OCI-M2 (cell line): ENCODE results near the gene TLL1.

ENCODE experiments used
- DNase-seq: peaks from one replicate; lab custom pipeline; 2025; ENCODE audit not compliant: unreplicated experiment; lab: John Stamatoyannopoulos, UW

Gene TLL1

DNA sequence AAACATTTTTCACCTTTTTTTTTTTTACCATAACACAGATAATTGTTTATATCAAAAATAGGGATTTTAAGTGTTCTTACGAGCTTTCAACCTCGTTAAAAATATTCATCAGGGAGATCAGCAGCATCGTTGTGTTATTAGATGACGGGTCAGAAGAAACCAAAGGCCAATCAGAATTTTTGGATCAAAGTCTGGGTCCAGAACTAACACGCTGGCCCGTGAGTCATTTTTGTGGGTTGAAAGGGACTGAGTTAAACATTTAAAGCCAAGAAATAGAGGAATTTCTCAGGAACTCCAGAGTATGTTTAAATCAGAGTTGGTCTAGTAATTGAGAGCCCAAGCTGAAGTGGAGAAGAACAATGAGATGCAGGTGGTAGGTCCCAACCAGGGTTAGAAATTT lies 170.8 kb downstream of the TLL1 start:
- no peak for DNase-seq

- DNase-seq: no peak
Measured at GRCh38 chr4:166044871-166045270, 171.8 kb downstream of the TLL1 start.

GRCh38 chr4:166045457-166045856 lies 172.4 kb downstream of the TLL1 start:
- DNase-seq: no peak

GRCh38 chr4:166049036-166049435 lies 176.0 kb downstream of the TLL1 start:
- DNase-seq: no peak

DNA sequence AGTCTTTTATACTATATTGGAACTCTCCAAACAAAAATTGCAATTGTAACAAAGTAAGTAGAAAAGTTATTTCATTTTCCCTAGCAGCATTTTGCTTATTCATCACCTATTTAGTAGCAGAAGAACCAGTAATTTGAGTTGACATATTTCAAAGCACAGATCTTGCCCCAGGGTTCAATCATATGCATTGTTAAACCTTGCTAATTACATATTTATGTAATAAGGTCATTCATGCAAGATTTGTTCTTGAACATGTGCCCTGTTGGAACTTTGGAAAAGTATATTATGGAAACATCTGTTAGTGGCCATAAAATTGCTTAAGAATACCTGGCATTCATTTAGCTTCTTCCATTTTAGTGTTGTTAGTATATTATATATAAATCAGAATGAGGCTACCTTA lies 191.7 kb downstream of the TLL1 start:
- DNase-seq: no peak

DNA sequence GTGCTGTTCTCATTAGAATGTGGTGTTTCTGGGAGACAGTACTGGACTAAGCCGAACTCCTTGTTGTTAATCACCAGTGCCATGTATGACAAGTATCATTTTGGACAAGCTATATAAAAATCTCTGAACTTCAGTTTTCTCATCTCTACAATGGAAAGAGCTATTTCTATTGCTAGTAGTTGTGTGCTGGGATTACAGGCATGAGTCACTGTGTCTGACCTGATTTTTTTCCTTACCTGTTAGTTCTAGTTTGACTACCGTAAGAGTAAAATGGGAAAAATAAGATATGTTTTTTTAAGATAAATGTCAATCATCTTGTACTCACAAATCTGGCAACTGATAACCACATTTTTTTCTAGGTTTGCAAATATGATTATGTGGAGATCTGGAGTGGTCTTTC lies 192.3 kb downstream of the TLL1 start:
- DNase-seq: no peak

DNA sequence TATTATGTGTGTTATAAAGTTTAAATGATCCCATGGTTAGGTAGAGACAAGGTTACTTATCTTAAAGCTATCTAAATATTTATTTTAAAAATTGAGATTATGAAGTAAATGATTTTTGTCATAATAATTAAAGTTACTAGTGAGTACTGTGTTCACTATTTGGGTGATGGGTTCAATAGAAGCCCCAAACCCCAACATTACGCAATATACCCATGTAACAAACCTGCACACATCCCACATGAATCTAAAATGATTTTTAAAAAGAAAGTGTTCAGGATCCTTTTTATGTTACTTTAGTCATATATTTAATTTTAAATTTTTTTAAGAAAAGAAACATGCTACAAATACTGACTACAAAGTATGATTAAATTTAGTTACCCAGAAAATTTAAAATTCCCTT lies 193.9 kb downstream of the TLL1 start:
- no peak for DNase-seq

DNA sequence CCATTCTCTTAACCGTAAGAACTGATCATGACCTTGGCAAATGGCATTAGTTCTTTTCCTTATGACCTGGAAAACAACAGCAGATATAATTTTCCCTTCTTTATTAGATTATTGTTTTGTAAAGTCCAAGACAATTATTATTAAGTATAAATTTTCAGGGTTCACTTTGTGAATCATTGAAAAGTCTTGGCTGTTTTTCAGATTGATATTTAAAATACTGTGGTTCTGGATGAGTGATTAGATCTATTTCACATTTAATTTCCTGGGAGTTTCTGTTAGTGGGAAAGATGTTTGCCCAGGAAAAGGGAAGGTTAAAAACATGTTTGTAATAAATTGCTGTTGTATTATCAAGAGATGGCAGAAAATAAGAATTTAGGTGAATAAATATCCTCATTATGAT lies 194.9 kb downstream of the TLL1 start:
- no peak for DNase-seq

DNA sequence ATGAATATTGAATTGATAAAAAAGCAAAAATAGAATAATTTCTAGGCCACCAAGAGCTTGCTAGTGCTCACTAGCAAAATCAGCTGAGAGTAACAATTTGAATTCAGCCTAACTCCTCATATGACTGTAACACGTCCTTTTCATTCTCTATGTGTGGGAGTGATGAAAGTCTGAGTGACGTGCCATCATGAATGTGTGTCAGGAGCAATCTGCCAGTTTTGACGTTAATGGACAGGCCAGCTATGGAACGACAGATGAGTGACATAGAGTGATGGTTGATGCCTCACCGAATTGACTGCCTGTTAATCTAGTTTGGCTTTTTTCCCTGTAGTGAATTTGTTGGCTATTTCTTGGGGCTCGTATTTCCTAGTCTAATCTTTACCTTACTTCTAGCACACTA lies 200.7 kb downstream of the TLL1 start:
- DNase-seq: no peak

GRCh38 chr4:166075599-166075998 lies 202.6 kb downstream of the TLL1 start:
- no peak for DNase-seq

DNA sequence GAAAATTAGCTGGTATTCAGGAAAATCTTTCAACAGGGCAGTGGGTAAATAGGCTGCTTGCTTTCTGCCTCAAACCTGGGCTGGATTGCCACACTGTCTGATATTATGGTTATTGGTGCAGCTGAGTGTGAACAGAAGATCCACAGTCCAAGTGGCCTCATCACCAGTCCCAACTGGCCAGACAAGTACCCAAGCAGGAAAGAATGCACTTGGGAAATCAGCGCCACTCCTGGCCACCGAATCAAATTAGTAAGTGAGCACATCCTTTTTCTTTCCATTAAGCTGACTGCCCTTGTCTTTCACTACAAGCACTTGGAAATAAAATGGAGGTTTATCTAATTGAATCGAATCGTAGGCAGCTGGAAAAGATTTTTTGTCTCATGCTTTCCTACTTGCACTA lies 204.7 kb downstream of the TLL1 start:
- no peak for DNase-seq

- DNase-seq: no peak
Measured at GRCh38 chr4:166078383-166078782, 205.3 kb downstream of the TLL1 start.

DNA sequence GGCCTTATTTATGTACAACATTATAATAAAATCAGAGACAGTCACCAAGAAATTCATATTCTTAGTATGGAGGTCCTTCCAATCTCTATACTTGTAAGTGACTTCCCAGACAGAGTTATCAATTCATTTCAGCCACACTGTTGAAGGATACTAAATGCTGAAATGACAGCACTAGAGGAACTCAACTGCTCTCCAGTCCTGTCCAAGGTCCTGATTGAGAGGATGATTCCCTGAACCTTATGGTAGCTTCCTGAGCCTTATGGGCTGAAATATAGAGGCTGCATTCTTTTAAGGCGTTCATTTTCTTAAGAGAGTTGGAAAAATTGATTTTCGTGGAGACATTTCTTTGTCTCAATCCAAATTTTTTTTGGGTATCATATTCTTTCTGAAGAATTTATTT lies 205.9 kb downstream of the TLL1 start:
- DNase-seq: no peak

DNA sequence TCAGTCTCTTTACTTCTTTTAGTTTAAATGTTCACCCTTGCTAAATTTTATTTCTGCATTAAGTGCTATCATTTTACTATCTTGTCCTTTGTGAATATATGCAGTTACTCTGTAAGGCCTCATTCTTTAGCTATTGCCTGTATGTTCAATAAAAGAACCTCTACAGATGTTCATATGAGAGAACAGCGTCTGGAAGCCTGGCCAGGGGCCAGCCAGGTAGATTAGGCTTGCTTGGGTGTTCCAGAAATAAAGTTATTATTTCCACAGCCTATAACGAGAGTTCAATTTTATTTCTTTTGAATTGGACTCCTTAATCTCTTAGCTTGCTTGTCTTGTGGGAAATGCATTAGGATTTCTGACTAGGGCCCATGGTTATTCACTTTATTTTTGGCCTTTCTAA lies 214.5 kb downstream of the TLL1 start:
- DNase-seq: no peak

DNA sequence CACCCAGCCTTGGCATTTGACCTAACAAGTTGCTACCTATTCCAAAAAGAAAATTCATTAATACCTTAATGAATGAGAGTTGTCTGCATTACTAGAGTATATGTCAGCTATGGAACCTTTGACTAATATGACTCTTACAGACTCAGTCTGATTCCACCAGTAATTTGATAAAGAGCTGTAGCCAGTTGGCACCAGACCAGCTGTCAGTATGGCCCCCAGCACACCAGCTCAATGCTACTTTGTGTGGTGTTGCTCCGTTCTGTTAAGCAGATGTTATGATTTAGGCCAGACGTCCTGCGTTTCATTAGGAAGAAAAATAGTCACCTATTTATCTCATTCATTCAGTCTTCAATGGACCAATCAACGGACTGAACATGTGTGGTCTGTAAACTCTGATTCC lies 215.5 kb downstream of the TLL1 start:
- DNase-seq: no peak

DNA sequence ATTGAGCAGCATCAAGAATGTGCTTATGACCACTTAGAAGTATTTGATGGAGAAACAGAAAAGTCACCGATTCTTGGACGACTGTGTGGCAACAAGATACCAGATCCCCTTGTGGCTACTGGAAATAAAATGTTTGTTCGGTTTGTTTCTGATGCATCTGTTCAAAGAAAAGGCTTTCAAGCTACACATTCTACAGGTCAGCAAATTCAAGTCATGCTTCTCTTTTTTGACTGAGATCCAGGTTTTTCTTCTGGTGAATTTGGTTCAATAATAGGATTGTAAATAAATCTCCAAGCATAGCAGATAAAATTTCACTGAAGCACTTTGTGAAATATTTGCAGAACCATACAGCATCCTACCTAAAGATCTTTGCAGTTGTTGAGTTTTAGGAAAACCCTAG lies 218.1 kb downstream of the TLL1 start:
- DNase-seq: no peak

GRCh38 chr4:166091912-166092510 lies 219.0 kb downstream of the TLL1 start:
- no peak for DNase-seq

DNA sequence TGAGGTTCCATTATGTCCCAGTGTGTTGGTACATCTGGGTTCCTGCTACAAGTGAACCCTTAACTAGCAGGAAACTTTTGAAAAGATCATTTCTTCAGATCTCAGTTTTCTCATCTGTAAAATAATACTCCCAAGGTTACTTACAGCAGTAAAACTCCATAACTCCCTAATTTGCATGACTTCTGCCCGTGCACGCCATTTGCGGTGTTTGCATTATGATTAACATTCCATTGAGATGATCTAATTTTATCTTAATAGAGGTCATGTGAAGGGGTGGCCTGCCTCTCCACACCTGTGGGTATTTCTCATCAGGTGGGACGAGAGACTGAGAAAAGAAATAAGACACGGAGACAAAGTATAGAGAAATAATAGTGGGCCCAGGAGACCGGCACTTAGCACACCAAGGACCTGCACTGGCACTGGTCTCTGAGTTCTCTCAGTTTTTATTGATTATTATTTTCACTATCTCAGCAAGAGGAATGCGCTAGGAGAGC lies 219.8 kb downstream of the TLL1 start:
- no peak for DNase-seq

- DNase-seq: no peak
Measured at GRCh38 chr4:166104623-166105022, 231.6 kb downstream of the TLL1 start.

DNA sequence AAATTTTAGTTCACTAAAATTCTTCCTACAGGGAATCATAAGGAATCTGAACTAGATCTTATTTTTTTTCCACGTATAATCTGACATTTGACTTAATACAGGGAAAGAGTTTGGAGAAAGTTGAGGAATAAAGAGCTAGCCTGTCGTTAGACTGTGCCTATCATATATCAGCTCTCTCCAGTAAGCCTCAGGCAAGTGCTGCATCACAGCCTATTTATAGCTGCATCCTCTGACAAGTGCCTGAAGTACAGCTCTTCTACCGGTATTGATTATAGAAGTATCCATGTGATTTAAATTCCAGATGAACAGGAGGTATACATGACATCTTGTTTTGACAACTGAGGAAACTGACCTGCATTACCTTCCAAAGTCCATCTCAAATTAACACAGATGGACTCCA lies 248.9 kb downstream of the TLL1 start:
- no peak for DNase-seq

DNA sequence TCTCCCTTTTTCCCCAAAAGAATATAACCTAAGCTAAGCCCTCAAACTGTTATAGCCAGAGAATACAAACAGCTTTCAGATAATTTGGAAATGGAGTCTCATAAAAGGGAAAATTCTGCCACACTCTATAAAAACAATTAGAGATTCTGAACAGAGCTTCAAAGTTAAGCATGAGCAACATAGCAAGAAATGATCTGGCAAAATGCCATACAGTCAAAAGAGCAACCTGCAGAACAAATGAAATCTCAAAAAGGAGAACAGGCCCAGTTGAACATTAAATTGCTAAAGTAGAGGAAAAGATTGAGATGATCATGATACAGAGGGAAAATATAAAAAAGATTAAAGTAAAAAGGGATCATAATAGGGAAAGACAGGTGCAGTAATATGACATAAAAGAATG lies 250.5 kb downstream of the TLL1 start:
- no peak for DNase-seq

DNA sequence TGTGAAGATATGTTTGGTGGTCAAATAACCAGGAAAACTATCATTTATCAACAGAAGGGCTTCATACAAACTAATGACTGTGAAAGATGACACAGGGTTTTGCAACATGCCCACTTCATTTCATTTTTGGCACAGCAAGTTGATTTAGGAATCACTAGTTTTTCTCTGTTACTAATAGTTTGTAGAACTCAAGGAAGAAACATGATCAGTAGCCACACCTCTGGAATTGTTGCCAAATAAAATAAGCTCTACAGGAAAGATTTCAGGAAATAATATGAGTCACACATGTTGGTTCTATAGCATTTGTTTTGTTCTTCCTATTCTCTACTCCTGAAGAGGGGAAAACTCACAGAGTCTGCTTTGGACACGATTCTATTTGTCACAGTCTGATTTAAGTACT lies 255.4 kb downstream of the TLL1 start:
- DNase-seq: no peak

- DNase-seq: no peak
Measured at GRCh38 chr4:166134285-166134684, 261.2 kb downstream of the TLL1 start.

DNA sequence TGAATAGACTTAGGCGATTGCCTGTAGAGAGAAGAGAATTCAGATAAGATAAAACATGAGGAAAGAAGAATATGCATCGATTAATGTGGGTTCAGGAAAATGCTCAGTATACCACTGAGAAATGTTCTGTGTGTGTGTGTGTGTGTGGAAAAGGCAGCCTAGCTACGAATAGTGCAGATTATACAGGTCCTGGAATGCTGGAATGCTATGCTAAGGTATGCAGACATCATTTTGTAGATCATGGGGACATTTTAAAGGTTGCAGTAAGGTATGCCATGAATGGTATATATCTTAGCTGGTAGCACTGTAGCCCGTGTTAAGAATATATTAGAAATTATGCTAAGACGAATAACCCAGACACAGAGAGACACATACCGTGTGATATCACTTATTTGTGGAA lies 267.9 kb downstream of the TLL1 start:
- no peak for DNase-seq
